Inflammatory macrophage (primary cell): ENCODE measurements around the gene TSPO.

Source experiments
- DNase-seq, 2 donors: peaks; one replicate each; pipeline ENCODE4 v3.0.0-alpha.2; 2020 to 2022

The TSPO gene

DNA sequence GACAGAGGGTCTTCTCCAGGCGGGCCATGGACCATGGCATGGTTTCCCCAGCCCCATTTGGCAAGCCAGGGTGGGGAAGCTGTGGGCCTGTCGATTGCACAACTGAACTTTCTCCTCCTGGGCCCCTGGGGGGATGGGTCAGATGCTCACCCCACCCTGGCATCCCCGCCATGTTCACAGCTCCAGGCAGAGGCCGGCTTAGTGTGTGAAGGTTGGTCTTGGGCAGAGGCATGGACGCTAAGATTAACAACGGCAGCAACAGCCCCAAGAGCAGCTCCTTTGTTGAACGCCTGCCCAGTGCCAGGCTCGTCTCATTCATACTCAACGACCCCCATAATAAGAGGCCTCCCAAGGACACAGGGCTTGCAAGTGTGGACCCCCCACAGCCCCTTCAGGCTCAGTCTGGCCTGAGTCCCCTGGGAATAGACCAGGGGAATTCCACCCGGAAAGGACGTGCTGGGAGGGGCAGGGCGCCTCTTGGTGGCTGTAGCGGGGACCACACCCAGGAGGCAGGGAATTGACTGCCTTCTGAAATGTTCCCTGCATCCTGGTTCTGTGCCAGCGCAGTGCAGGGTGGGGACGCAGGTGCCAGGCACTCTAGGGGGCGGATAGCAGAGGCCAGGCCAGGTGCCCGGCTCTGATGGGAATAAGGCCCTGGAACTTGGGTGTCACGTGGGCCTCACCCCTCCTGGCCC, 8.3 kb downstream of the TSPO start:
- no peak for DNase-seq

DNA sequence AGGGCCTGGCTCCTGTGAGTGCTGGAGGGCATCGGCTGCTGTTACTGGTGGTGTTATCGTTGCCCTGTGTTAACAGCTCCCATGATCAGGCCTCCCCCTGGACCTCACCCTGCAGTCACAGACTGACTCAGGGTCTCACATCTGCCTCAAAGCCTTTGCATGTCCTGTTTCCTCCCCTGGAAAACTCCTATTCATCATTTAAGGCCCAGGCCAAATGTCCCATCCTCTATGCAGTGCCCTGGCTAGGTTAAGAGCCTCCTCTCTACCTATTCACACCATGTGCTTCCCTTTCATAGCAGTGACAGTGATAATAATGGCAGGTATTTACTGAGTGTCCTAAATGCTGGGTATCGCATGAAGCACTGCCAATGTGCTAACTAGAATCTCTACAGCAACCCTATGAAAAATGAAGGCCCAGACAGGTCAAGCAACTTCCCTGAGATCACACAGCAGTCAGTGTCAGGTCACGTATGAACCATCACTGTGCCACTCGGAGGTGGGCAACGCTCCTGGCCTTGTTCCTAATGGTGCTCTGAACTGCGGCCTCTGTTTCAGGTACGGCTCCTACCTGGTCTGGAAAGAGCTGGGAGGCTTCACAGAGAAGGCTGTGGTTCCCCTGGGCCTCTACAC, 9.3 kb downstream of the TSPO start:
- no peak for DNase-seq

DNA sequence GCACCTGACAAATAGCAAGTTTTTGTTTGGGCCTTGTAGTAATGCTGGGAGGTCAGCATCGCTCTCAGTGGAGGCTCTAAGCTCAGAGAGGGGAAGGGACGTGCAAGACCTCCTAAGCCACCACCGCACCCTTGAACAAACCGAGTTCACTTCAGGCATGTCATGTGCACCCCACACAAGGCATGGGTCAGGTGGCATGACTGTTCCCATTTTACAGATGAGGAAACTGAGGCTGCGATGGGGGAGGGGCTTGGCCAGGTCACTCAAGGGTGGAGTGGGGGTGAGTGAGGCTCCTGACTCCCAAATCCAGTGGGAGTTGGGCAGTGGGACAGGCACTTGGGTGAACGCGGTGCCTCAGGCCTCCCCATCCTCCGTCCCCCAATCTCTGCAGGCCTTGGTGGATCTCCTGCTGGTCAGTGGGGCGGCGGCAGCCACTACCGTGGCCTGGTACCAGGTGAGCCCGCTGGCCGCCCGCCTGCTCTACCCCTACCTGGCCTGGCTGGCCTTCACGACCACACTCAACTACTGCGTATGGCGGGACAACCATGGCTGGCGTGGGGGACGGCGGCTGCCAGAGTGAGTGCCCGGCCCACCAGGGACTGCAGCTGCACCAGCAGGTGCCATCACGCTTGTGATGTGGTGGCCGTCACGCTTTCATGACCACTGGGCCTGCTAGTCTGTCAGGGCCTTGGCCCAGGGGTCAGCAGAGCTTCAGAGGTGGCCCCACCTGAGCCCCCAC, 11.2 kb downstream of the TSPO start:
- DNase-seq = no peak

DNA sequence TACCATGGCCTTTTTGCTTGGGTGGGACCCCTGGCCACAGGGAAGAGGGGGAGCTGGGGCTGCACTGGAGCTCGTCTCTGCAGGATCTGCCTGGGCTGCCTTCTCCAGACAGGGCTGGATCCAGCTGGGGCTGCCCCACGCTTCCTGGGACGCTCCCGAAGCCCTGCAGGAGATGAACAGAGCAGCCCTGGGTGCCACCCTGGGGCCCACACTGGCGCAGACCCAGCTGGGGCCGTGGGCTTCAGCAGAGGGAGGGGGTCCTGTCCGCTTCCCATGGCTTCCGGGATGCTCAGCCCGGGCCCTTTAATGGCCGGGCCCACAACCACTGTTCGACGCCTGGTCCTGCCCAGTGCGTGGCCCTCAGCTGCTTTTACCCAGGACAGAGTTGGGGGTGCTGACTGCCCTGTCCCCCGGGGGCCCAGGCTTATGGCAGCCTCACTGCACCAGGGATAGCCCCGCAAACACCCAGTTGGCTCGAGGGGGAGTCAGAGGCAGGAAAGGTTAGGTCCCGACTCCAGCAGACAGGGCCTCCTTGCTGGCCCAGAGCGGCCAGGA, 12.0 kb downstream of the TSPO start:
- no peak for DNase-seq

DNA sequence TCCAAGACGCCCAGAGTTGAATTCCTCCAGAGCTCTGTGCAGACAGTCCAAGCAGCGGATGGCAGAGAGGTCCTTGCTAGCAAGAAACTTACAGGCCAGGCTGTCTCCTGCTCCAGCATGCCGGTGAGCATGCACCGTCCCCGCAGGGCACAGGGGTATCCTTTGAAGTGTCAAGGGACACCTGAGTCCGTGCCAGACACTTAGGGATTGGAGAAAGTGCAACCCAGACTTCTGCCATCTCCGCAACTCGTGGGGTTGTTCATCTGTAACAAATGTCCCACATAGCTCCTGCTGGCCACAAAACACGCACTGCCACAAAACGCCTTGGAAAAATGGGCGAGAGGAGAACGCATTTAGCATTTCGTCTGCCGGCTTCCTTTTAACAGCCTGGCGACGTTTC, 13.3 kb downstream of the TSPO start:
- no peak for DNase-seq

DNA sequence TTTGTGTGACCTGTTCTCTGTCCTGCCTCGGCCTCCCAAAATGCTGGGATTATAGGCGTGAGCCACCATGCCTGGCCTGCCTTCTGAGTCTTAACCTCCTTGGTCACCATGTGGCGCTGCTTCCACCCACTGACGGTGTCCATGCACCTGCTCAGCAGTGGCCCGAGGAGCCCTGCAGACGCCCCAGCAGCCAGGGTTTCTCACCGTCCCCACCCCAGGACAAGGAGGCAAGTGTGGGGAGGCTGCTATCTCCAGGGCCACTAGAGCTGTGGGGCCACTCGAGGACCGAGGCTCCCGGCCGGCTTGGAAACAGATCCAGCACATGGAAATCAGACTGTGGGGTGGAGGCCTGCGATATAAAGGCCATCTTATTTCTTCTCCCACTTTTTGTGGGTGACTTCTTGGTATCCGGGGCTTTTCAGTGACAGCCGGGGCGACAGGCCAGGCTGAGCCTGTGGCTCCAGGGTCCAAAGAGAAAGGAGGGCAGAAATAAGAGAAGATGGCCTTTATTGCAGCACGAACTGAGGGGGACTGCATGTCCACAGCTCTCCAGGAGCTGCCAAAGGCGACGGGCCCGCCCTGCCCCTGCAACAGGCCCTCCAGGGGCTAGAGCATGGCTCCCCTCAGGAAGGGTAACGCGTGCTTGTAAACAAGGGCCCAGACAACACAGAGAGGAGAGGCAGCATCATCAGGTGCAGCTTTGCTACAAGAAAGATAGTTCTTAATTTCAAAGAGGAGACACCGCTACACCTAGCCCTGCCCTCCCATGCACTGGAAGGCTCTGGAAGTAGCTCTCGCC, 15.0 kb downstream of the TSPO start:
- DNase-seq = no peak

DNA sequence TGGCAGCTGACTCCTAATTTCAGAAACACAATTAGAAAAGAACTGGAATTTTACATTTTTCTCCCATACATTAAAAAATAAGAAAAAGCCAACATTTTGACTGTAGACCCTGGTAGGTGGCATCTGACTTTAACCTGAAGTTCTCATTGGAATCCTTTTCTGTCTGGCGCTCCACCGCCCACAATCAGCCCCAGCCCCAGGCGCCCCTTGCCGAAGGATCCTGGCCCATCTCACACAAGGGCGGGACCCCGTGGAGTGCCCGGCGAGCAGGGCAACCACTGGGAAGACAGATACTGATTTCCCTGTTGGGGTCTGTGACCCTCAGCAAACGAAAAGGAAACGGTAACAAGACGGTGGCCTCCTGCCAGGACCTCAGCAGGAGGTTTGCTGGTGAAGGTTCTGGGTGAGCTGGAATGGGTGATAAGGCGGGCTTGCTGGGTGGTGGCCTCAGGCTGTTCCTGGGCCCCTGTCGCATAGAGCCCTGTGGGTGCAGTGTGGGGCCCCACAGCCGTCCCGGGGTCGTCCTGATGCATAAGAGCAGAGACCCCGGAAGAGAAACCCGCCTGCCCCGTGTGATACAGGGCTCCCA, 15.7 kb downstream of the TSPO start:
- no peak for DNase-seq

DNA sequence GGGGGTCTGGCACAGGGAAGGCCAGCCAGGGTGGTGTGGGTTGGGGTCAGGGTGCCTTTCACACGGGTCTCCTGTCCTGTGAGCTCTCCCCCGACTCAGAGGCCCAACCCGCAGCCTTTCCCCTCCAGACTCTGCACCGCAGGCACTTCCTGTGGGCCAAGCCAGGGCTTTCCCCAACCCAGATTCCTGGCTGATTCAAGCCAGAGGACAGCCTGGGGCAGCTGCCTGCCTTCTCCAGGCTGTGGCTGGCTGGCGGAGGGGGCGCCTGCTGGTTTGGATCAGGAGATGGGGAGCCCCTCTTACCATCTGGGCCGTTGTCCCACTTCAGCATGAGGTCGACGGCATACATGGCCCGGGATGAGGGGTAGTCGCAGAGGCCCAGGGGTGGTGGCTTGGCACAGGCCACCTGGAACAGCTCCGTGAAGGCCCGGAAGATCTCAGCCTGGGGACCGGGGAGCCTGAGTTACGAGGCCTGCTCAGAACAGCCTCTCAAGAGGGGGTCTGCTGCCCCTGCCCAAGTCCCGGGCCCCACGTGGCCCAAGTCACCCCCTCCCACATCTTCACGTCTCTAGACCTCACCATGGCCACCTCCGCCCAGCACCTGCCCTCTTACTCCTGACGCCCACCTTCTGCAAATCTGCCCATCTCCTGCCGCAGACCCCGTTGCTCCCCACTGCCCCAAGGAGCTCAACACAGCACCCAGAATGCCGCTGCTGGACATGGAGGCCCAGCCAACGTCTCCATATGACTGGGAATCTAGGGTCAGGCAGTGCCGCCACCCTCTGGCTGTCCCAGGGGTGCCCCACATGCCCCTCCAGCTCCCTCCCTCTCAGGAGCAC, 17.3 kb downstream of the TSPO start:
- DNase-seq = no peak

DNA sequence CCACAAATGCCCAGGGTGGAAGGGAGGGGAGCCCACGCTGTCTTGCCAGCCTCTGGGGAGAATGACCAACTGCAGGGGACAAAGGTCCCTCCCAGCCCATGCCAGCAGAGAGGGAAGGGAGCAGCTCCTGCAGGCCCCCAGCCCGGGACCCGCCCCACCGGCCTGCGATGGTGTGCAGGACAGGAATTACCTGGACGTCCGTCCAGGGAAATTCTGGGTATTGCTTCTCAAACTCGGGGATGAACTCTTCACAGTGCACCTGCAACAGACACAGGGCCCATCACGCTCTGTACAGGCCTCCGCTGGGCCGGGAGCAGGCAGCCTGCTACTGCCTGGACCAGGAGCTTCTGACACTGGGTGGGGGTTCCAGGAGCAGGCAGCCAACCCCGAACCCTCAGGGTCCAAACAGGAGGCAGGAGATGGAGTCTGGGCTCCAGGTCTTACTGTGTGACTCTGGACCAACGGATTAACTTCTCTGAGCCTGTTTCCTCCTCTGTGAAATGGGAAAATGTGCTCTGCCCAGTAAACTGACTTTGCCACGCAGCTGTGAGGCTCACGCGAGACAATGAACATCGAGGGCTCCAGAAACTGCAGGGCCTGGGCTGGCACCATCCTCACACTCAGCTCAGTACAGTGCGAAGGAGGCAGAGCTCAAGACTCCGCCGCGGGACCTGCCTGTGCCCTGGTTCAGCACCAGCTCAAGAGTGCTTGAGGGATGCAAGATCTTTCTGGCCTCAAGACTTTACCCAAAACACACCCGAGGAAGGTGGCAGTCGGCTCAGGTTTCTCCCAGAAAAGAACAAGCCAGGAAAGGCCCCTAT, 18.2 kb downstream of the TSPO start:
- no peak for DNase-seq

DNA sequence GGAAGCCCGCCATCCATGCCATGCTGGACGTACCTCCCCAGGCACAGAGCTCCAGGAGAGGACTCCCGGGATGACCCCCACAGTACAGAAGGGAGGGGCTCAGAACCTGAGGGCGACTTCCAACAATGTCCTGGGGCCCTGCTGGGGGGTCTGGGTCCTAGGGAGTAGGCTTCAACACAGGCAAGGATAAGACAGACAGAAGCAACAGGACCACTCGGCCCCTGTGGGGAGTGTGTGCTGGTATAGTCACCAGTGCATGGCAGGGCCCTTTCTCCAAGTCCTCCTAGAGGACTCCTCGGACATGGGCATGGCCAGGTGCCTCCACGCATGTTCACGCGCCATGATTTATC, 18.7 kb downstream of the TSPO start:
- no peak for DNase-seq

DNA sequence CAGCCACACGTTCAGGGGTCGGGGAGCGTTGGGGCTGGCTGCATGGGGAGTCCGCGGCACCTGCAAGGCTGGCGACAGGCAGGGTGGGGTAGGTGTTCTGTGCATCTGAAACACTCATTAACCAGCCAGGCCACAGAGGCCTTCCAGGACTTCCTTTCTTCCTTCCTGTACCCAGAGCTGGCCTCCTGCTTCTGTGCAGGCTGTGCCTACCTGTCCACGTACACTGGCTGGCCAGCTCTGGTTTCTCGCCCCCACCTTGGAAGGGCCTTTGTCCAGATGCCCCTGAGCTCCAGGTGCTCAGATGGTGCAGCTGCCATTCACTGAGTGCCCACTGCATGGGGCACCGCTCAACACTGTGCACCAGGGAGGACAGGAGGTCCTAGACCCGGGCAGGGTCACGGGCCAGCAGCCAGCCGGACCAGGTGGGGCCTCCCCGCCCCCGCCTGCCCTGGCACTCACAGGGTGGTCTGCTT, 19.7 kb downstream of the TSPO start:
- no peak for DNase-seq

DNA sequence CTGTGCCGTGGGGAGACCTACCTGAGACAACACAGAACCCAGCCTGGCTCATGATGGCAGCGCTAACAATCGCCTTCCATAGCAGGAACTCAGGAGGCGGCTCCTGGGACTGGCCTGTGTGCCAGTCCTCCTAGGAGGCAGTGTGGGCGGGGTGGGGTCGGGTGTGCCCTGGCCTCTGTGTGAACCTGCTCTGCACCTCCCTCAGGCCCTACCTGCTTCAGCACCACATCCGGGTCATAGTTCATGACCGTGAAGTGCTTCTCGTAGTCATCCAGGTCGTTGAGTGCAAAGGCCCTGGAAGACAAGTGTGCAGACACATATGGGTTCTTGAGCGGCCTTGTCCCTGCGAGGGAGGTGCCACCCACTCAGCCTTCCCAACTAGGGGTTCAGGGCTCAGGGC, 20.2 kb downstream of the TSPO start:
- no peak for DNase-seq

DNA sequence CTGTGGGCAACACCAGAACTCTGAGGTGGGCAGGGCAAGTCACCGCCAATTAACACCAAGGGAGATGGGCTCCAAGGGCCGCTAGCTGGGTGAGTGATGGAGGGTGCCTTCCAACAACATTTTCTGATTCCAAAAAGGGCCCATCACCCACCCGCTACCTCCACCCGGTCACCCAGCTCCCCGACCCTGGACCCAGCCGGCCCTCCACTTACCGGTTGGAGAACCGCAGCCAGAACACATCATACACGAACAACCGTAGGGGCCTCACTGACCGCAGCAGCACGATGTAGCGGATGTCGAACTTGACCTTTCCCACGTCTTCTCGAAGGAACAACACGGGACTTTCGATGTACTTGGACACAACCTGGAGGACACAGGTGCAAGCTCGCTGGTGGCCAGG, 20.8 kb downstream of the TSPO start:
- no peak for DNase-seq

DNA sequence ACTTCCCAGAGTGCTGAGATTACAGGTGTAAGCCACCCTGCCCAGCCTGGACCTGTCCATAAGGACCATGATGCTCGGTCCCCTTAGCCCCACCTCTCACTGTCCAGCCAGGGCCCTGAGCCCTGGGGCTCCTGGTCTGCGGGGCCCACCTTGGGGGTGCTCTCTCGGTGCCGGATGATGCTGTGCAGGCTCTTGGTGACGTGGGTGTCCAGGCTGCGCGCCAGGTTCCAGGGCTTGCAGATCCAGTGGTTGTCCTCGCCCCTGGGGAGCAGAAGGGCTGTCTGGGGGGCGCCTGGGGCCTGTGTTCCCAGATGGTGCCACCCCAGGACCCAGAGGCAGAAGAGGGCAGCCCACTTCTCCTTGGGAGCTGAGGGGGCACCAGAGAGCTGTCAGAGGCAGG, 22.2 kb downstream of the TSPO start:
- DNase-seq = no peak

DNA sequence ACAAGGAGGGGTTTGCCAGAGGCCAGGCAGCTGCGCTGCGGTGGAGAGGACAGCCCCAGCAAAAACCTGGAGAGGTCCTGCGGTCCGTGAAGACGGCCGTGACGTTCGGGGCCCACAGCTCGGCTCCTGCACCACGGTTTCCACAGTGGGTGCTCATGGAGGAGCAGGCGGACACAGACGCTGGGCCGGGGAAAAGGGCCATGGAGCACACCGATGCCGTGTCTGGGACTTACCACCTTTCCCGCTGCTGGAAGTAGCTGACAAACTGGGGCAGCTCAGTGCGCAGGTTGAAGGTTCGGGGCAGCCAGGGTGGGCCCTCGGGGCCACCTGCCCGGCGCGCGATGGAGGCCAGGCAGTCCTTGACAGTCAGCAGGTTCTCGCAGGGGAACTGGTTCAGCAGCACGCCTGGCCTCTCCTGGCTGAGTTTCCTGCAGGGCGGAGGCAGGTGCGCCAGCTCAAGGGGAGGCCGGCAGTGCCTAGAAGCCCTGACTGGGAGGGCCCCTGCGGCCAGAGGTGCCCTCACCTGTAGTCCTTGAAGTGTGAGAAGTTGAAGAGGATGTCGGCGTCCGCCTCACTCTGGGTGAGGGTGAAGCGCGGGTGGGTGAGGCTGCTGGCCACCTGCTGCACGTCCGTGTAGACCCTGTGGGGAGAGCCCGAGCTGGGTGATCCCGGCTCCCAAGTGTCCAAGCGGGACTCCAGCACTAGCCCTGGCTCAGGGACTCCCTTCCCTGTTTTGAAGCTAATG, 22.8 kb downstream of the TSPO start:
- no peak for DNase-seq

DNA sequence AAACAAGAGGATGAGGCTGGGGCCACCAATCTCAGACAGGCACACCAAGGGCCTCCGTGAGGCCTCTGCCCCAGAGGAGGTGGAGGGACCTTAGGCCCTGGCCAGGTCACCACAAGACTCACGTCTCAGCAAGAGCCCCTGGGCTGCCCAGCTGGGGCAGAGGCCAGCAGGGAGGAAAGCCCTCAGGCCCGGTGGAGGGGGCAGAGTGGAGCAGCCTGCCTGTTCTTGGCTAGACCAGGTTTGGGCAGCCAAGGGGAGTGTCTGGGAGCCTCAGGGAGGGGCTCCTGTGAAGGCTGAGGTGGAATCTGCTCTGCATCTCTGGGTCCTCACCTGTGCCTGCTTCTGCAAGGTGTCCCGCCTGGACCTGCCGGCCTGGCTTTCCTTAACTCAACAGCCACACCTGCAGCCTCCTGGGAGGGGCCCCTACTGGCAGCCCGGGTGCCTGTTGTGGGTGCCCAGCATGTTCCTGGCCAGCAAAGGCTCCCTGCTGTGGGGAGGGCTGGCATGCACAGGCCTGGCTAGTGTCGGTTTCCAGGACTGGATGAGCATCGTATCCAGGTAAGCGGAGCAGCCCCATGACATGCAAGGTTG, 23.7 kb downstream of the TSPO start:
- no peak for DNase-seq

DNA sequence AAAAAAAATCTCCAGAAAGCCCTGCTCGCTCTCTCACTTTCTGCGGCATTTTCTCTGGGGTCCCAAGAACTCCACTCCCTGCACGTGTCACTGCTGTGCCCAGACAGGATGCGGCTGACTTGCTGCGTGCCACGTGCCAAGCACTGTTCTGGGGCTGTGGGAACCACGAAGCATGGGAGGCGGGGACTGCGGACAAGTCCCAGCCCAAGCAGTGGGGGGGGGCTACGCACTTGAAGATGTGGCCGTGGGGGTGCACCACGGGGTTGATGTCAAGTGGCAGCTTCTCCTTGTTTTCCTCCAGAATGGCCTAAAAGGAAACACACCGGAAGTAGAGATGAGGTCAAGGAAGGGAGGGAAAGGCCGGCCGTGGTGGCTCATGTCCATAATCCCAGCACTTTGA, 24.7 kb downstream of the TSPO start:
- no peak for DNase-seq

DNA sequence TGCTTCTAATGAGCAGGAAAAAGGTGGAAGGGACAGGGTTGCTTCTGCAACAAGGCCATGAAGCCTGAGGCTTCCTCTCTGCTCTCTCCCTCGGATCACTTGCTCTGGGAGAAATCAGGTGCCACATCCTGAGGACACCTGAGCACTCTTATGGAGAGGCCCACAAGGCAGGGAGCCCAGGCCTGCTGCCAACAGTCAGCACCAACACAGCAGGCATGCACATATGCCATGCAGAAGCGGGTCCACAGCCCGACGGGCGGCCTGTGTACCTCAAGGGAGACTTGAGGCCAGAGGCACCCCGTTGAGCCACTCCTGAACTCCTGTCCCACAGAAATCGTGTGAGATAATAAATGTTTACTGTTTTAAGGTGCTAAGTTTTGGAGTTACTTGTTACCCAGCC, 26.1 kb downstream of the TSPO start:
- no peak for DNase-seq

DNA sequence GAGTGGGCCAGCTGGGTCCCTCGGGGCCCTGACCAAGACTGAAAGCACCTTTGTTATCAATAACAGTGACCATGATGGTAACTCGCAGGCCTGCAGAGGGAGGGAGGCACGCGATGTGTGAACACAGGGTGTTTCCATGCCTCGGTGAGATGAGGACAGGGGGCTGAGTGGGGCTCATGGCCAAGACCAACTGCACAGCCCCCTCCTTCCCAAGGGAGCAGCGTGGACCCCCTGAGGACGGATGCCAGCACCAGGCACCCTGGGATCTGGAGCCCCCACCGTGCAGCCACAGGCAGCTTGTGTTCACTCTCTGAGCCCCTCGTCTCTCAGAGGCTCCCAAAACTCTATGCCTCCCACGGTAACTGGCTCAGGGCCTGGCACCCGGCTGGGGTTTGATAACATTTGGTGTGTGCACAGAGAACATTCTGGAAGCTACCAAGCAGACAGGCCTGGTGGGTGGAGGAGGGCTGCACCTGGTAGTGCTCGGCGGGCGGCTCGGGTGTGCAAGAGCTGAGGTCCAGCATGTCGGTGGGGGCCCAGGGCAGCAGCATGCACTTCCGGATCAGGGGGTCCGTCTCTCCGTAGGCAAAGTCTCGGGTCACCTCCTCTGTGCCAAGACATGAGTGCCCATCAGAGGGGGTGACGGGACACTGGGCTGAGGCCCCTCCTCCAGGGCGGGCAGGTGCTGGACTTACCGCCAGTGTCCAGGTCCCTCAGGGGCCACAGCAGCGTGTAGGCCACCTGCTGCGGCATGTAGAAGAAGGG, 28.0 kb downstream of the TSPO start:
- DNase-seq = no peak
